ENCODE results near the gene CNOT6.

The CNOT6 gene

DNA sequence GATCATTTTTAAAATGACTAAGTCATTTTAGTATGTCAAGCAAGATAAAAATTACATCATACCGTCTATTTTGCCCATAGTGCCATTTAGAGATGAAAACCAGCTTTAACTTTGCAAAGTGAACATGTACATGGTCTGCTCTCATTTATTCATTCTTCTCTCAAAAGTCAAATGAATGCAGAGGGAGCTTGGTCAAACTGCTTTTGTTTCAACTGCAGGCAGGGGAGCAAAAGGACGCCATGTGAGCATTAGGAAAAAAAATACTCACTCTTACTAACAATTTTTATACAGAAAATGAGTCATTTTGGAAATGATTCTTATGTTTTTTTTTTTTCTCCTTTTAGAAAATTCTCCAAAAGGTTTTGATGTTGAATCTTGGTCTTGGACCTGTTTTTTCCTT lies 81.4 kb downstream of the CNOT6 start:
- DNase-seq (ENCODE audit: low read depth in 2 of 2): no peak

DNA sequence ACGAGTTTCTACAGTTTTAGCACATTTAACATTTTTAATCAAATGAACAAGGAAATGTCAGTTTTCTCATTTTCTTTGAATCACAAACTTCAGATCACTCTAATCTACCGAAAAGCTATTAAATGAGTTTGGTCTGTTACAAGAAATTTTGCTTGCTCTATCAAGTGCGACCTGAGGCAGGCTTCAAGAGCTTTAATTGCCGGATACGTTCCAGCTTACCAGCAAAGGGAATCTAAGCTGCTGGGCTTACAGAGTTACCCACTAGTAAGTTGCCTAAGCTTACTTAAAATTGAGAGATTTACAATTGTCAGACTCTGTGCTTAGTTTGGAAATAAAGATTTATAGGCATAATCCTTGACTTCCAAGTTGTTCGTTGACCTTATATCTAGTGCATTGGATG lies 86.5 kb downstream of the CNOT6 start:
- no peak for DNase-seq (ENCODE audit: low read depth in 2 of 2)

DNA sequence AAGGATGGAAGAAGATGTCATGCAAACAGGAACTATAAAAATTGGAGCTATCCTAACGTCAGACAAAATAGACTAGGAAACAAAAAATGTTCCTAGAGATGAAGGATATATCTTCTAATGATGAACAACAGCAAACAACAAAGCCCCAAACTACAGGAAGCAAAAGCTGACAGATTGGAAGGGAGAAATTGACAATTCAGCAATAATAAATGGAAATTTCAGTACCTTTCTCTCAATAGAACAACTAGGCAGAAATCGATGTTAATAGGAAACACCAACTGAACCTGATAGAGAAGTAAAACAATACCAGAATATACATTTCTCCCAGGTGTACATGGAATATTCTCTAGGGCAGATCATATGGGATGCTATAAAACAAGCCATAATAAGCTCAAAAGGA lies 89.6 kb downstream of the CNOT6 start:
- DNase-seq (ENCODE audit: low read depth in 2 of 2): no peak

DNA sequence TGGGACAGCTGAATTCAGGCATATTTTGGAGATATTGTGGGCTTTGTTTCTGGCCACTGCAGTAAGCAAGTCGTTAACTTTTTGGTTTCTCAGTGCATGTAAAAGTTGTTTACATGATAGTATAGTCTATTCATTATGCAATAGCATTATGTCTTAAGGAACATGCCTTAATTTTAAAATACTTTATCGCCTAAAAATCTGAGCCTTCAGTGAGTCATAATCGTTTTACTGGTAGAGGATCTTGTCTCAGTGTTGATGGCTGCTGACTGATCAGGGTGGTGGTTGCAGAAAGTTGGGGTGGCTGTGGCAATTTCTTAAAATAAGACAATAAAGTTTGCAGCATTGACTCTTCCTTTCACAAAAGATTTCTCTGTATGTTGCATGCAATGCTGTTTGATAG lies 92.0 kb downstream of the CNOT6 start:
- no peak for DNase-seq (ENCODE audit: low read depth in 2 of 2)

DNA sequence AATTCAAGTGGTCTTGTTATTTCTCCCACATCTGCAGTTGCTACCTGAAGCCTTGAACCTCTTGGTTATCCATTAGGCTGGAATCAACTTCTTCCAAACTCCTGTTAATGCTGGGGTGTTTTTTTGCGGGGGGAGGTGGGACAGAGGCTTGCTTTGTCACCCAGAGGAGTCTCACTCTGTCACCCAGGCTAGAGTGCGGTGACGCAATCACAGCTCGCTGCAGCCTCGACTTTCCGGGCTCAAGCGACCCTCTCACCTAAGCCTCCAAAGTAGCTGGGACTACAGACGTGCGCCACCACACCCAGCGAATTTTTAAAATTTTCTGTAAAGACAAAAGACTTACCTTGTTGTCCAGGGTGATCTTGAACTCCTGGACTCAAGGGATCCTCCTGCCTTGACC lies 92.7 kb downstream of the CNOT6 start:
- DNase-seq (ENCODE audit: low read depth in 2 of 2): no peak

DNA sequence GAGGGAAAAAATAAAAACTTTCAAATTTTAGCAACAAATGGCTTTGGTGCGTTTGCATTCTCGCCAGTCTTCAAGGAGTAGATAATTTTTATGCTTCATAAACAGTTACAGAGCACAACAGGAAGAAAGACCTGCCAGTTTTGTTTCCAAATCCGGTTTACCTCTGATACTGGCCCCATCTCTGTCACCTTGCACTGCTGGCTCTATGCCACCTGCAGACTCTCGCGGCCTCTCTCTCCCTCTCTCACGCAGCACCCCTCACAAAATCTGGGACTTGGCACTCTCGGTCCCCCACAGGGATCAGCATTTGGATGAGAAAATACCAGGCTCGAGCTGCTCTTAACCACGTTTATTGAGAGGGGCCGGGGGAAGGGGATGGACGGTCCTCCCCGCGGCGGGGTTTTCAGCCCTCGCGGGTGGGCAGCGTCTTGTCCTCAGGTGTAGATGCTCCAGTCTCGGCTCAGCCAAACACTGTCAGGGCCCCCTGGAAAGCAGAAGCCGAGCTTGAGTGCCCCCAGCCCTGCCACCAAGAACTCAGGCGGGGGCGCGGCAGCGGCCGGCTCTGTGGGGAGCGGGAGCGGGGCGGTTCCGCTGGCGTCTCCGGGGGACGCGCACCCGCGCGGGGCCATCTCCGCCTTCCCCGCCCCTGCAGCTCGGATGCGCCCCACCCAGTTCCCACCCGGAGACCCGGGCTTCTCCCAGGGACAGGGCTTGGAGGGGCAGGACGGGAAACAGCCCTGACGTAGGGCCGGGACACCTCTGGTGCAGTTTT lies 95.8 kb downstream of the CNOT6 start:
- DNase-seq (ENCODE audit: low read depth in 2 of 2): no peak

DNA sequence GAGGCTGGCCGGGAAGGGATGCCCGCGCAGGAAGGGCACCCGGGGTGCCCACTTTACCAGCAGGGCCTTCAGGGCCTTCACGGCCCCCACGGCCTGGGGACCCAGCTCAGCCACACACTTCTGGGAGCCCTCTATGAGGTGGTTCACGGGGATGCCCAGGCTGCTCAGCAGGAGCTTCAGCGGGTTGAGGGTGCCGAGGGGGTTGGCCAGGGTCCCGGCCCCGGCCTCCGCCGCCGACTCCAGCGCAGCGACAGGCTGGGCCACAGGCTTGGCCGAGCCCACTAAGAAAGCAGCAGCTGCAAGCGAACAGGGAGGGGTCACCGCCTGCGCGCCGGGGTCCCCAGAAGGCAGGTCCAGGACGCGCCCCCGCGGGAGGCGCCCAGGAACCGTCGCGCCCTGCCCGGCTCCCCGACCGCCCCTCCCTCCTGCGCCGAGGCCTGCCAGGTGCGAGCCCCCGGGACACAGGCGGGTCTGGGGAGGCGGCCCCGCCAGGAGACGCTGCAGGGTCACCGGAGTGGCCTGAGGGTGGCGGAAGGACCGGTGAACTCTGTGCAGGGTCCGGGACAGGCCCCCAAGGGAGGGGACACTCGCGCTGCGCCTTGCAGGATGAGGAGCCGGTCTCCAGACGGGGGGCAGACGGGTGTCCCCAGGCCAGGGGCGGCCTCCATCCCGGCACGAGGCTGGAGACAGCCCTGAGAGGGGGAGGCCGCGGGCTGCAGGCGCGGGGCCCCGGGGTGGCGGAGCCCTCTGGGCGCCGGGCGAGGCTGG lies 96.5 kb downstream of the CNOT6 start:
- no peak for DNase-seq (ENCODE audit: low read depth in 2 of 2)

DNA sequence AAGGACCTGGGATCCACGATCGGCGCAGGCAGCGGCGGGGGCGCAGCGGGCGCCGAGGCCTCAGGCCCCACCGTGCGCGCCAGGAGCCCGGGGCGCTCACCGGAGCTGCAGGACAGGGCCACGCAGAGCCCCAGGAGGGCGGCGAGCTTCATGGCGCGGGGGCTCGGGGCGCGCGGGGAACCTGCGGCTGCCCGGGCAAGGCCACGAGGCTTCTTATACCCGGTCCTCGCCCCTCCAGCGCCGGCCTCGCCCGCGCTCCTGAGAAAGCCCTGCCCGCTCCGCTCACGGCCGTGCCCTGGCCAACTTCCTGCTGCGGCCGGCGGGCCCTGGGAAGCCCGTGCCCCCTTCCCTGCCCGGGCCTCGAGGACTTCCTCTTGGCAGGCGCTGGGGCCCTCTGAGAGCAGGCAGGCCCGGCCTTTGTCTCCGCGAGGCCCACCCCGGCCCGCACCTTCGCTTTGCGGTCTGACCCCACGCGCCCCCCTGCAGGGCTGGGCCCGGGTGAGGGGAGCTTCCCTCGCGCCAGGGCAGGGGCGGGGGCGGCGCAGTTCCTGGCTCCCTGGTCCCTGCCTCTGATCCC lies 97.2 kb downstream of the CNOT6 start, which contains the start of gene SCGB3A1:
TSS of gene SCGB3A1 (minus strand) at position 189 of the 577 bp plus-strand sequence. CDS start at position 152, 37 bp downstream.
- no peak for DNase-seq (ENCODE audit: low read depth in 2 of 2)

DNA sequence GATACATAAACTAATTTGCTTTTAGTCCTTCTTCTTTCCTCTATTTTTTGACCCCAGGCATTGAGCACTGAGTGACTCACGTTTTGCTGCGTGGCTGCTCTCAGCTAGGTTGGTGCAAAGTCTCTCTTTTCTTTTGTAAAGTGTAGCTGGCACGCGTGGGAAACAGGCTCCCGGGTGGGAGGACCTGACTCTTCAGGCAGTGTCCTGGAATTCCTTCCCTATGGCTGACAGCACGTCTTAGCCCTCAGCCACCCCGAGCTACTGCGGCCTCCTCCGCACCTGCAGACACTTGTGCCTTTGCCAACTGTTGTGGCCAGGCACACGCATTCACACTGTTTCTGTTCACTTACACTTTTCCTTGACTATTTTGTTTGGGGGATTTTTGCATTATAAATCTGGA lies 98.0 kb downstream of the CNOT6 start:
- no peak for DNase-seq (ENCODE audit: low read depth in 2 of 2)

DNA sequence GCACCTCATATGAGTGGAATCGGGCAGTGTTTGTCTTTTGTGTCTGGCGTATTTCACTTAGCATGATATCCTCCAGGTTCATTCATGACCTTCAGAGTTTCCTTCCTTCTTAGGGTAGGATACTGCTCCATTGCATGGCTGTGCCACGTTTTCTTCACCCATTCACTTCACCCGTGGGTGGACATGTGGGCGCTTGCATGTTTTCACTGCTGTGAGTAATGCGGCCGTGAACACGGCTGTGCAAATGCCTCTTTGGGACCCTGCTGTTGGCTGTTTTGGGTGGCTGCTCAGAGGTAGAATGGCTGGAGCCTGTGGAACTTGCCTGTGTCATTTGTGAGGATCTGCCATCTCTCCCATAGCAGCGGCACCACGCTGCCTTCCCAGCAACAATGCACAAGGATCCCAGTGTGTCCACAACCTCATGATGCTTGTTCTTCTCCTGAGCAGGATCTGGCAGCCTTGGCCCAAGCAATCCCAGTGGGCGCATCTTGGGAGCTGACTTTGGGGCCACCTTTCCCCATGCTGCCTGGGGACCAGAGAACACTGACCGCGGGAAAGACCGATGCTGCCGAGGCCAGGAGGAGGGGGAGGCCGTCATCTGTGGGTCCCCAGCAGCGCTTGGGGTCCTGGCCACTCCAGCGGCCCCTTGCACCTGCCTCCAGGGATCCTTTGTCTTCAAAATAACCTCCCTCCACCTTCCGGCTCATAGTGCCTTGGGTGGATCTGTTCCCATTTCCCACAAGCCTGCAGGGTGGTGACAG lies 99.4 kb downstream of the CNOT6 start:
- DNase-seq (ENCODE audit: low read depth in 2 of 2): no peak

DNA sequence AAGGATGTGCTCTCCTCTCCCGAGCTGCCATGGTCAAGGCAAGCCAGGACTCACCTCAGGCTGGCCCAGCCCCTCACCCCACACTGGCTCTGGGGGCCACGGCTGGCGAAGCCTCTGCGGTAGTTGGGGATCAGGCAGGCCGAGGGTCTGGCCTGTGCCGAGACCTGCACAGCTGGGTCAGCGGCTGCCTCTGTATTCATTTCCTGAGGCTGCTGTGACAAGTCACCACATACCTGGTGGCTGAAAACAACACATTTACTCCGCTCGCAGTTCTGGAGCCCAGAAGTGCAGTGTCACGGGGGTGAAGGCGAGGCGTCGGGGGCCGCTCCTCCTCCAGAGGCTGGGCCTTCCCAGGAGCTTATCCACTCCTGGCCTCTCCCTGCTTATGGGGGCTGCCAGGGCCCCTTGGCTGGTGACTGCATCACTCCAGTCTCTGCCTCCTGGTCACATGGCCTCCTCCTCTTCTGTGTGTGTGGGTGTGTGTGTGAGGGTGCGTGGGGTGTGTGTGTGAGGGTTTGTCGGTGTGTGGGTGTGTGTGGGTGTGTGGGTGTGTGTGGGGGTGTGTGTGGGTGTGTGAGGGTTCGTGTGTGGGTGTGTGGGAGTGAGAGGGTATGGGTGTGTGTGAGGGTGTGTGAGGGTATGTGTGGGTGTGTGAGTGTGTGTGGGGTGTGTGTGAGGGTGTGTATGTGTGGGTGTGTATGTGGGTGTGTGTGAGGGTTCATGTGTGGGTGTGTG lies 100.3 kb downstream of the CNOT6 start:
- no peak for DNase-seq (ENCODE audit: low read depth in 2 of 2)

DNA sequence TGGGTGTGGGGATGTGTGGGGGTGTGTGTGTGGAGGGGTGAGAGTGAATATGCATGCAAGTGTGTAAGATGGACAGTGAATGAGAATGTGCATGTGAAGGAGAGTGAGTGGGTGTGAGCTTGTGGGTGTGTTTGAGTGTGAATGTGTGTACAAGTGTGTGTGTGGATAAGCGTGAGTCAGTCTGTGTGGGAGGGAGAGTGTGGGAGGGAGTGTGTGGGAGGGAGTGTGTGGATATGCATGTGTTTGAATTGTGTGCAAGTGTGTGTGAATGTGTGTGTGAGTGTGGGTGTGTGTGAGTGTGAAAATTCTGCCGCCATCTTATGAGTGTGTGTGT lies 100.8 kb downstream of the CNOT6 start:
- no peak for DNase-seq (ENCODE audit: low read depth in 2 of 2)

DNA sequence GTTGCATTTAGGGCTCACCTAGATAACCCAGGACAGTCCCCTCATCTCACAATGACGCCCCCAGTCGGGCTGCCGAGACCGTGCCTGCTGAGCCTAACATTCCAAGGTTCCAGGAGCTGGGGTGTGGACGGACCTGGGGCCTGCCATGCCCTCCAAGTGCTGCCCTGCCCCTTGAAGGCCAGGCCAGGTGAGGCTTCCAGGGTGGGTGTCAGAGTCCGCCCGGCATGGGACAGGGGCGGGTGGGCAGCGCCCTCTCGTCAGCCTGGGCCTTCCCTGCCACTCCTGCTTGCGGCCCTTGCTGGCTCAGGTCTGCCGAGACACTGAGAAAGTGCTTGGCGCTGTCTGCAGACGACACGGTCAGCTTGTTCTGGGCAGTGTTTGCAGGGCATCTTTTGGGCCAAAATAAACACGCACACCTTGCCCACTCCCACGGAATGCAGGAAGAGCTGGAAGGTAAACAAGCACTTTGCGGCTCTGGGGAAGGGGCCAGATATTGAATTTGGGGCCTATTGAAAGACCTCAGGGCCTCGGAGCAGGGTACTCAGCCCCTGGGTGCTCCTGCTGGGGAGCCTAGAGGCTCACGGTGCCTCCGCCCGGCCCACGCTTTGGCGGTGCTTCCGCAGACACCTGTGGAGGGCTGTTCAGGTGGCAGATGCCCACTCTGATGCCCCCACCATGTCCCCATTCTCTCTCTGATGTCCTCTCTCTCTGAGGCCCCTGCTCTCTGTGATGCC lies 101.4 kb downstream of the CNOT6 start:
- no peak for DNase-seq (ENCODE audit: low read depth in 2 of 2)

DNA sequence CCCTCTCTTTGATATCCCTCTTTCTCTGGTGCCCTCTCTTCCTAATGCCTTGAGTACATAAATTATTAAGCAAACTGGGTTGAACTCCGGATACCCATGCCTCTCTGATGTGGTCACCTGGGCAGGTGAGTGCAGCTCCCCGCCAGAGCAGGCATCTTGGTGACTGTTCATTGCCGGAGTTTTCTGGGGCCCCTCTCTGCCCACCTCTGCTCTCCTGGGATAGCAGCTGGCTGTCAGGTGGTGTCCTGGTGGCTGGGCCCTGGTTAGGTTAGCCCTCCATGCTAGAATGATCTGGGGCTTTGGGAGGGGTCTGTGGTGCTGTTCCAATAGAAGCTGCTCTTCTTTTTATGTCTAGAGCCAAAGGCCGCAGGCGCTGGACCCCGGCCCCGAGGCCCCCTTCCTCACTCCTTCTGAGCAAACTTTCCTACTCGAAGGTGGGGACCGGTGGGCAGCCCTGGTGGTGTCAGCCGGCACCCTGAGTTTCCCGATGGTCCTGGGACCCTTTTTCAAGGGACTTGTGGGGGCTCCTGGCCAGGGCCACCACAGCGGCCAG lies 102.0 kb downstream of the CNOT6 start:
- DNase-seq (ENCODE audit: low read depth in 2 of 2): no peak

DNA sequence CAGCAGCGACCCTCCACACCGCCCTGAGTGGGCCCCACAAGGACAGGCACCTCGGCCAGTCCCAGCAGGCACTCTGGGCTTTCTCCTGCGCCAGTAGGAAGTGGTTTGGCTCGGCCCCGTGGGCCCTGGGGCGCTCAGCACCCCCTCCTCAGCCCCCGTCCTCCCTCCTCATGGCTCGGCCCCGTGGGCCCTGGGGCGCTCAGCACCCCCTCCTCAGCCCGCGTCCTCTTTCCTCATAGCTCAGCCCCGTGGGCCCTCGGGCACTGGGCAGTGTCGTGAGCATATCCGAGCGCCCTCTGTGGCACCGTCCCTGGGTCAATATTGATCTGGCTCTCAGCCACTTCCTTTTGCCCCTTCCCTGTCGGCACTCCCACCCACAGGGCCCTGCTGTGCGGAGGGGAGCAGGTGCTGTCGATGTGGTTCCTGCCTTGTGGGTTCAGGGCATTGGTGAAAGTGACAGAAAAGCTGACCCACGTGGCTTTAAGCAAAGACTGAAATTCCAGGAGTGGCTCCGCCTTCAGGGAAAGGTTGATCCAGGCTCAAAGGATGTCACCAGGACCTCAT lies 102.6 kb downstream of the CNOT6 start:
- DNase-seq (ENCODE audit: low read depth in 2 of 2): no peak

DNA sequence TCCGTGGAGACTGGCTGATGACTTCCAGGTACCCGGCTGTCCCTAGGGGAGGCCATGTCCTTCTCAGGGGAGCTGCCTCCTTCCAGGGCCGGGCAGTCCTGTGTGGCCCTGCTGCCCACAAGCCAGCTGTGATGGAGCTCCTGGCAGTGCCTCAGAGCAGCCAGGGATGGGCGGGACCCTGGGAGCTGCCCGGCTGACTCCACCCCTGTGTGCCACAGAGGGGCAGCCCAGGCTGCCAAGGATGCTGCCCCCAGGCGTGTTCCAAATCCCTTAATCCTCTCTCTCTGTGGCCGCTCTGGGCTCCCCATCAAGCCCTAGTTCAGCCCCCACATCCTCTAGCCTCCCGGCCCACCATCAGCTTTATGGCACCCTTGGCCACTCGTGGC lies 104.1 kb downstream of the CNOT6 start:
- no peak for DNase-seq (ENCODE audit: low read depth in 2 of 2)

DNA sequence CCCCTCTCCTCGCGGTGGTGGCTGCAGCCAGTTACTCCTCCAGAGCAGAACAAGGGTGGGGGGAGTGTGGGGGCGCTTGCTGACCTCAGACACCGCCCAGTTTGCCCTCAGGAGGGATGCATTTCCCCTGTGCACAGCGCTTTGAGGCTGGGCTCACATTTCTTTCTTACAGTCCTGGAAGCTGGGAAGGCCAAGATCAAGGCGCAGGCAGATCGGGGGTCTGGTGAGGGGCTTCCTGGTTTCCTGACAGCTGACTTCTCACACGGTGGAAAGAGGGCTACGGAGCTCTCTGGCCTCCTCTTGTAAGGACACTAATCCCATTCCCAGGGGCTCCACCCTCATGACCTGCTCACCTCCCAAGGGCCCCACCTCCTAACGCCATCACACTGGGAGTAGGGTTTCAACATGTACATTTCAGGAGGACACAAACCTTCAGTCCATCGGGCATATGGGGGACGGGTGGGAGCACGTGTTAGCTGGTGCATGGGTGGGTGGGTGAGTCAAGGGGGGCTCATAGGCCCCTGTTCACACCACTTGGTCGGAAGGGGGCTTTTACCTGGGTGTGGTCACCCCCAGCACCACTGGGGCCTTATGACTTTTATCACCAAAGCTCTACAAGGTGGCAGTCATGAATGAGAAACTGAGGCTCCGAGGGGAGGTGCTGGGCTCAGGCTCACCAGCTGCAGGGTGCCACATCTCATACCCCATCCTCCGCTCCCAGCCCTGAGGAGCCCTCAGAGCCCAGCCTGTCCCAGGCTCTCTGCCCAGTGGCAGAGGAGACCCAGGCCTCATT lies 104.8 kb downstream of the CNOT6 start:
- no peak for DNase-seq (ENCODE audit: low read depth in 2 of 2)

DNA sequence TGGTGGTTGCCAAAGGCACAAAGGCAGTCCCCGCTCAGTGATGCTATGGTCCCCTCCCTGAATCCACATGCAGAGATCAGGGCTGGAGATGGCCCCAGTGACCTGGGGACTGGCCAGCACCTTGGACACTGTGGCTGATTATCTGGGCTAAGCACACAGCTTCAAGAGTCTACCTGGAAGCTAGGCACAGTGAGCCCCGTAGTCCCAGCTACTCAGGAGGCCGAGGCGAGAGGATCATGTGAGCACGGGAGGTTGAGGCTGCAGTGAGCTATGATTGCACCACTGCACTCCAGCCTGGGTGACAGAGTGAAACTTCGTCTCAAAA lies 105.4 kb downstream of the CNOT6 start:
- no peak for DNase-seq (ENCODE audit: low read depth in 2 of 2)

DNA sequence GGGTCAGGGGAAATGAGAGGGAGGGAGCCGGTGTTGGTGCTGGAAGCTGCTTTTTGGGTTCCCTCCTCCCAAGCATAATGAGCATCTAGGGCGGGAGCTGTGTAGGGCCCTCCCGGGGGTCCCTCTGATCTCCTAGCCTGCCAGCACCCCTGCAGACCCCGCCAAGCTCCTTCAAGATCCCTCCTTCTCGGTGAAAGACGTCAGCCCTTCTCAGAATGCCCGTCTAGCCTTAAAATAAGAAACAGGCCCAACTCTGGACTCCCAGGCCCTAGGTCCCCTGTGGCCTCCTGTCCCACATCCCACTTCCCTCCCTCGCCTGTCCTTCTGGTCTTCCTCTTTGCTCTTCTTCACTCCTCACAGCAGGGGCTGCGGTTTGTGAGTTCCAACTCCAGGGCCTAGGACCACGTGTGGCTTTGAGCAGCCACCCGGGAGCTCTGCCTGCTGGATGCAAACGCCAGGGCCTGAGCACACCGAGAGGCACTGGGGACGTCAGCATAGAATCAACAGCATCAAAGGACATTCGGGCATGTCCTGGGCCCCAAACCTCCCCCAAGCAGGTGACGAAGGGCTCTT lies 105.9 kb downstream of the CNOT6 start:
- no peak for DNase-seq (ENCODE audit: low read depth in 2 of 2)

Data from activated CD4-positive, alpha-beta T cell treated with anti-CD3 and anti-CD28 coated beads for 24 hours (primary cell).